ENCODE results near the gene PHF21A. TPM values are rescaled to one million over a fixed set of nuclear protein-coding genes. Genes with fewer than 3 reads are reported as not detected.

The PHF21A gene
- total RNA-seq, 4 donors from 2014 or later = 28.5 to 53.9 (median 42.2) TPM

GRCh38 chr11:46048198-46048597 is 73.1 kb downstream of the PHF21A start:
- no peak for ATAC-seq
- no peak for TF ChIP-seq POLR2AphosphoS5 (IDR thresholded peaks at IDR 0.05)
- no peak for TF ChIP-seq POLR2A (IDR thresholded peaks at IDR 0.05)
- TF ChIP-seq, protein P1, sequence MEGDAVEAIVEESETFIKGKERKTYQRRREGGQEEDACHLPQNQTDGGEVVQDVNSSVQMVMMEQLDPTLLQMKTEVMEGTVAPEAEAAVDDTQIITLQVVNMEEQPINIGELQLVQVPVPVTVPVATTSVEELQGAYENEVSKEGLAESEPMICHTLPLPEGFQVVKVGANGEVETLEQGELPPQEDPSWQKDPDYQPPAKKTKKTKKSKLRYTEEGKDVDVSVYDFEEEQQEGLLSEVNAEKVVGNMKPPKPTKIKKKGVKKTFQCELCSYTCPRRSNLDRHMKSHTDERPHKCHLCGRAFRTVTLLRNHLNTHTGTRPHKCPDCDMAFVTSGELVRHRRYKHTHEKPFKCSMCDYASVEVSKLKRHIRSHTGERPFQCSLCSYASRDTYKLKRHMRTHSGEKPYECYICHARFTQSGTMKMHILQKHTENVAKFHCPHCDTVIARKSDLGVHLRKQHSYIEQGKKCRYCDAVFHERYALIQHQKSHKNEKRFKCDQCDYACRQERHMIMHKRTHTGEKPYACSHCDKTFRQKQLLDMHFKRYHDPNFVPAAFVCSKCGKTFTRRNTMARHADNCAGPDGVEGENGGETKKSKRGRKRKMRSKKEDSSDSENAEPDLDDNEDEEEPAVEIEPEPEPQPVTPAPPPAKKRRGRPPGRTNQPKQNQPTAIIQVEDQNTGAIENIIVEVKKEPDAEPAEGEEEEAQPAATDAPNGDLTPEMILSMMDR (IDR thresholded peaks at IDR 0.05) = no peak
- peaks cover 7 to 60% (median 8%) of the 10 kb centered on the region in 3 donors for H3K4me1 ChIP-seq

DNA sequence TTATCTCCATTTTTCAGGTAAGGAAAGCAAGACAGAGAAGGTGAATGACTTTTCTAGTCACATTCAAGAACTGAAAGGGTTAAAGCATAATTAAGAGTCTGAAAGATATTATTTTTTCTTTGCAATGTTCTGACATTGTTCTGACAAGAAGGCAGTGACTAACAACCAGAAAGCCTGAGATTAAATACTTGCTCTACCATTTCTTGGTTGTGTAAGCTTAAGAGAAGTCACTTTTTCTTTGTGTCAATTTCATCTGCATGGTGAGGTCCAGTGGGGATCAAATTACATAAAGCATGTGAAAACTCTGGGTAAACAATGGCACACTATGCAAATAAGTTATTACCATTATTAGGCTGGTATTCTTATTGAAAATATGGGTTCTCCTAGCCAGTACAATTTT is 73.7 kb downstream of the PHF21A start:
- Histone ChIP-seq H3K4me3 (no peak overlapping the region), H3K9me3 (no peaks in the 10 kb centered on the region), H3K27me3 (no peaks in the 10 kb centered on the region), H3K36me3 (no peaks in the 10 kb centered on the region), H3K4me1 (peaks cover 7 to 63% (median 8%) of the 10 kb centered on the region in 3 donors), H3K27ac (no peak overlapping the region)
- TF ChIP-seq, protein P1 (IDR thresholded peaks at IDR 0.05) = no peak
- TF ChIP-seq EP300 (IDR thresholded peaks at IDR 0.05) (no peak), POLR2A (IDR thresholded peaks at IDR 0.05) (no peak), POLR2AphosphoS5 (IDR thresholded peaks at IDR 0.05) (no peak)
- ATAC-seq = no peak

More at GRCh38 chr11:46048198-46048597, 73.1 kb downstream of the PHF21A start:
- H3K27ac ChIP-seq = no peak overlapping the region
- no peaks in the 10 kb centered on the region for H3K9me3 ChIP-seq
- H3K27me3 ChIP-seq = no peaks in the 10 kb centered on the region
- WGBS, 2 donors (ENCODE audit: low coverage in 1 of 2) = 100% methylated on average over 1 of the region's 1 CpG; no CpG with 5 or more reads in 1 of the 2 donors
- H3K36me3 ChIP-seq = no peaks in the 10 kb centered on the region
- H3K4me3 ChIP-seq = no peak overlapping the region

- WGBS, 2 donors (ENCODE audit: low coverage in 1 of 2) = 83 to 91% methylated on average over 1 of the region's 1 CpG
Measured at GRCh38 chr11:46045811-46046210, 75.4 kb downstream of the PHF21A start.

DNA sequence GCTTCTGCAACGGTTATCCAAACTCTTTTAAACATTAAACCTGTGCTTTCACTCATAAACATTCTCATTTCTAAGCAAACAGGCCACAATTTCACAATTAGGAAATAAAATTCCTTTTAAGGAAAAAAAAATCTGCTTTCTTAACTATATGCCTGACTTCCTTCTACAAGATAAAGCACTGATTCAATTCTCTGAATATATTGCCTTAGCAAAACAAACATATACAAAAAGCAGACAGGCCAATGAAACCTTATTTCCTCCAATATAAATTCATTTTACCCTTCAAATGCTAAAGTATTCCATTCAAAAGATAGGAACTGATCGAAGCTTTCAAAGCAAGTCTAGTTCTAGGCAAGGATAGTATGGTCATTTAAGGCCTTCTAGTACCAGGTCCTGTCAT is 76.7 kb downstream of the PHF21A start:
- Histone ChIP-seq H3K4me1 (peaks cover 4 to 46% (median 5%) of the 10 kb centered on the region in 3 donors), H3K36me3 (no peaks in the 10 kb centered on the region), H3K9me3 (no peaks in the 10 kb centered on the region), H3K27me3 (no peaks in the 10 kb centered on the region), H3K27ac (no peak overlapping the region), H3K4me3 (no peak overlapping the region)
- 88 to 89% methylated on average over 2 of the region's 2 CpGs for WGBS, 2 donors (ENCODE audit: low coverage in 1 of 2)
- no peak for TF ChIP-seq POLR2AphosphoS5 (IDR thresholded peaks at IDR 0.05)
- TF ChIP-seq, protein P1 (IDR thresholded peaks at IDR 0.05) = no peak
- TF ChIP-seq EP300 (IDR thresholded peaks at IDR 0.05) = no peak
- TF ChIP-seq POLR2A (IDR thresholded peaks at IDR 0.05) = no peak
- ATAC-seq = no peak

More at GRCh38 chr11:46045811-46046210, 75.4 kb downstream of the PHF21A start:
- H3K27ac ChIP-seq = no peak overlapping the region
- no peaks in the 10 kb centered on the region for H3K36me3 ChIP-seq
- H3K4me3 ChIP-seq = no peak overlapping the region
- ATAC-seq = no peak
- no peaks in the 10 kb centered on the region for H3K27me3 ChIP-seq
- H3K4me1 ChIP-seq = peaks cover 2 to 48% (median 4%) of the 10 kb centered on the region in 3 donors
- no peaks in the 10 kb centered on the region for H3K9me3 ChIP-seq
- TF ChIP-seq EP300 (IDR thresholded peaks at IDR 0.05) (no peak), POLR2A (IDR thresholded peaks at IDR 0.05) (no peak), POLR2AphosphoS5 (IDR thresholded peaks at IDR 0.05) (no peak)
- TF ChIP-seq, protein P1 (IDR thresholded peaks at IDR 0.05) = no peak

DNA sequence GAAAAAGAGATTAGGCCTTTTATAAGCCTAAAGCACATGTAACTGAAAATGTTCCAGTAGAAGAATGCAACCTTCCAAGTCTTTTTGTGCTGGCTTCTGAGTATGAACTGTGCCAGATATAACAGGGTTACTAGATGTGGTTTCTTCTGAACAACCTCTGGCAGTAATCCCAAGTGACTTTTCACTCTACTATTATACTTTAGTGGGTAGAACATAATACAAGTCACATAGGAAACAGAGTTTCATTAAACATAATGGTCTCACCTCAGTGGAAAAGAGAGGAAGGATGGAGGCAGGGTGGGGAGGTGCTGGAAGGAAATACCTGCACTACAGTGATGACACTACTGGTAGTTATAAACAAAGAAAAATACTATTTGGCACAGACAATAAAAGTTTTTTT is 81.3 kb downstream of the PHF21A start:
- Histone ChIP-seq H3K4me1 (peaks cover 4 to 34% (median 5%) of the 10 kb centered on the region in 3 donors), H3K27me3 (no peaks in the 10 kb centered on the region), H3K36me3 (no peaks in the 10 kb centered on the region), H3K27ac (no peak overlapping the region), H3K4me3 (no peak overlapping the region), H3K9me3 (no peaks in the 10 kb centered on the region)
- no peak for ATAC-seq
- TF ChIP-seq POLR2A (IDR thresholded peaks at IDR 0.05) (no peak), POLR2AphosphoS5 (IDR thresholded peaks at IDR 0.05) (no peak)

Measured in gastroesophageal sphincter (tissue), 4 donors.